ENCODE results near the gene CELF4. TPM values are rescaled to one million over a fixed set of nuclear protein-coding genes. Genes with fewer than 3 reads are reported as not detected.

CELF4 gene
- total RNA-seq, 3 donors from 2014 or later (not counting 1 experiment from before 2014, with no cell fraction given), result not detected

DNA sequence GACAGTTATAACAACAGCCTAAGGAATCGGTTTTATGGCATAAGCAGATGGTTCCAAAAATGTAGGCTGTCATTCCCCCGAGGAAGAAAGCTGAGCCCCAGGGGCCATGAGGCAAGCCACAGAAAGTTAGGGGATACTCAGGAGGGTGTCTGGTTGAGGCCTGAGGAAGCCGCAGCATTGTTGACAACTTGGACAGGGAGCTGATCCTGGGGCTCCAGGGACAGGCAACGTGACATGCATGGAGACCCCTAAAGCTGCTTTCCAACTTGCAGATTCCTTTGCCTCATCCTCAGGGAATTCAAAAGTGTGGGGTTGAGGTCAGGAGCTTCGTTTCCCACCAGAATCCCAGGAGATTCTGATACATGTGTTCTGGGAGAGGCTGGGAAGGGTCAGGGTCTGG, 20.9 kb downstream of the CELF4 start:
- ATAC-seq (no peak), DNase-seq (no peak)
- peaks cover 3% of the 10 kb centered on the region for H3K27me3 ChIP-seq (ENCODE audit: control insufficient read depth, insufficient read depth, low read length)
- H3K27ac Mint-ChIP-seq, result no peak overlapping the region
- WGBS (ENCODE audit: insufficient coverage), result 76% methylated on average over 5 of the region's 5 CpGs
- no peaks in the 10 kb centered on the region for H3K36me3 ChIP-seq (ENCODE audit: control insufficient read depth, insufficient read depth, low read length)
- H3K9me3 ChIP-seq (ENCODE audit: control insufficient read depth, insufficient read depth, low read length), result no peaks in the 10 kb centered on the region
- no peak overlapping the region for H3K4me3 Mint-ChIP-seq
- intact Hi-C loops (cut with micrococcal nuclease), result no loop called here
- H3K27ac ChIP-seq (ENCODE audit: low read length), result no peak overlapping the region
- no peak overlapping the region for H3K4me3 ChIP-seq (ENCODE audit: low read length)
- H3K9me3 Mint-ChIP-seq, result no peaks in the 10 kb centered on the region
- H3K27me3 Mint-ChIP-seq (ENCODE audit: low read depth in 2 of 2), result peaks cover 0 to 3% of the 10 kb centered on the region in 2 donors
- no peaks in the 10 kb centered on the region for H3K36me3 Mint-ChIP-seq
- TF ChIP-seq, protein P1, sequence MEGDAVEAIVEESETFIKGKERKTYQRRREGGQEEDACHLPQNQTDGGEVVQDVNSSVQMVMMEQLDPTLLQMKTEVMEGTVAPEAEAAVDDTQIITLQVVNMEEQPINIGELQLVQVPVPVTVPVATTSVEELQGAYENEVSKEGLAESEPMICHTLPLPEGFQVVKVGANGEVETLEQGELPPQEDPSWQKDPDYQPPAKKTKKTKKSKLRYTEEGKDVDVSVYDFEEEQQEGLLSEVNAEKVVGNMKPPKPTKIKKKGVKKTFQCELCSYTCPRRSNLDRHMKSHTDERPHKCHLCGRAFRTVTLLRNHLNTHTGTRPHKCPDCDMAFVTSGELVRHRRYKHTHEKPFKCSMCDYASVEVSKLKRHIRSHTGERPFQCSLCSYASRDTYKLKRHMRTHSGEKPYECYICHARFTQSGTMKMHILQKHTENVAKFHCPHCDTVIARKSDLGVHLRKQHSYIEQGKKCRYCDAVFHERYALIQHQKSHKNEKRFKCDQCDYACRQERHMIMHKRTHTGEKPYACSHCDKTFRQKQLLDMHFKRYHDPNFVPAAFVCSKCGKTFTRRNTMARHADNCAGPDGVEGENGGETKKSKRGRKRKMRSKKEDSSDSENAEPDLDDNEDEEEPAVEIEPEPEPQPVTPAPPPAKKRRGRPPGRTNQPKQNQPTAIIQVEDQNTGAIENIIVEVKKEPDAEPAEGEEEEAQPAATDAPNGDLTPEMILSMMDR (IDR thresholded peaks at IDR 0.05), result no peak
- no peaks in the 10 kb centered on the region for H3K4me1 Mint-ChIP-seq
- no peaks in the 10 kb centered on the region for H3K4me1 ChIP-seq (ENCODE audit: control insufficient read depth, insufficient read depth, low read length)

DNA sequence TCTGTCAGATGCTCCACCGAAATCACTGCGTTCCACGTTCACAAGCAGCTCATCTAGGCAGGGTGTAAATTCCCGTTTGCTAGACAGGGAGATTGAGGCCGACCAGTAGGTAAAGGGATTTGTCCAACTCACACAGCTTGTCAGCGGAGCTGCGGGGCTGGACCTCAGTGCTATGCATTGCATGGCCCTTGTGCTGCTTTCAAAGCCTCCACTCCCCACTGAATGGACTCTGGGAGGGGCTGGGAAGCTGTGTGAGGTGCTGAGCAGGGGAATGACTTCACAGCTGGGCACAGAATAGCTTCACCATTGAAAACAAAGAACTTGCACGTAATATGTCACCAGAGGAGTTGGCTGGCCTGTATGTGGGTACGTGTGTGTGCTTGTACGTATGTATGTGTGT, 21.4 kb downstream of the CELF4 start:
- H3K4me1 Mint-ChIP-seq, result no peaks in the 10 kb centered on the region
- TF ChIP-seq, protein P1 (IDR thresholded peaks at IDR 0.05), result no peak
- intact Hi-C loops (cut with micrococcal nuclease), result no loop called here

DNA sequence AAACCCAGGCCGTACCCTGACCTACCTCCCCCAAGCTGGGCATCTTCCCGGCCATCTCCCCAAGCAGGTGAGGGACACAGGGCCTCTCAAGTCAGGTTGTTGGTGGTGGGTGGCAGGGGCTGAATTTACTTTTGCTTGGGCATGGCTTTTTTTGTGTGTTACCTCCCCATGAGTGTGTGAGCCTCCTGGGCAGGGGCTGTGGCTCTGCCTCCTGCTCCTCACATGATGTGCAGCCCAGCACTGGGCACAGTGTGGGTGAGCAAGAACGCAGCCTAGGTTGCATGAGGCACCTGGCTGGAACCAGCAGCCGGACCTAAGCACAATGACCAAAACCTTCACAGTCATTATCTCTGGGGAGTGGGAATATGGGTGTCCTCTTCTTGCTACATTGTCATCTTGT, 22.3 kb downstream of the CELF4 start:
- ATAC-seq (no peak), DNase-seq (no peak)
- H3K27ac Mint-ChIP-seq, result no peak overlapping the region
- Histone ChIP-seq H3K36me3 (ENCODE audit: control insufficient read depth, insufficient read depth, low read length) (no peaks in the 10 kb centered on the region), H3K27me3 (ENCODE audit: control insufficient read depth, insufficient read depth, low read length) (peaks cover 3% of the 10 kb centered on the region), H3K9me3 (ENCODE audit: control insufficient read depth, insufficient read depth, low read length) (no peaks in the 10 kb centered on the region), H3K27ac (ENCODE audit: low read length) (no peak overlapping the region), H3K4me1 (ENCODE audit: control insufficient read depth, insufficient read depth, low read length) (no peaks in the 10 kb centered on the region), H3K4me3 (ENCODE audit: low read length) (no peak overlapping the region)
- TF ChIP-seq, protein P1 (IDR thresholded peaks at IDR 0.05), result no peak
- intact Hi-C loops (cut with micrococcal nuclease), result no loop called here
- WGBS (ENCODE audit: insufficient coverage), result 86% methylated on average over 3 of the region's 4 CpGs
- no peaks in the 10 kb centered on the region for H3K9me3 Mint-ChIP-seq
- H3K4me1 Mint-ChIP-seq, result peaks cover 1 to 2% of the 10 kb centered on the region in 2 donors
- no peaks in the 10 kb centered on the region for H3K36me3 Mint-ChIP-seq
- peaks cover 4 to 5% of the 10 kb centered on the region in 2 donors for H3K27me3 Mint-ChIP-seq (ENCODE audit: low read depth in 2 of 2)
- H3K4me3 Mint-ChIP-seq, result no peak overlapping the region

More for the DNA sequence above, 21.4 kb downstream of the CELF4 start:
- H3K27ac ChIP-seq (ENCODE audit: low read length), result no peak overlapping the region
- H3K9me3 Mint-ChIP-seq, result no peaks in the 10 kb centered on the region
- no peak overlapping the region for H3K4me3 ChIP-seq (ENCODE audit: low read length)
- H3K27me3 Mint-ChIP-seq (ENCODE audit: low read depth in 2 of 2), result peaks cover 0 to 3% of the 10 kb centered on the region in 2 donors
- H3K4me1 ChIP-seq (ENCODE audit: control insufficient read depth, insufficient read depth, low read length), result no peaks in the 10 kb centered on the region
- DNase-seq (no peak), ATAC-seq (no peak)
- H3K36me3 Mint-ChIP-seq, result no peaks in the 10 kb centered on the region
- peaks cover 3% of the 10 kb centered on the region for H3K27me3 ChIP-seq (ENCODE audit: control insufficient read depth, insufficient read depth, low read length)
- H3K4me3 Mint-ChIP-seq, result no peak overlapping the region
- WGBS (ENCODE audit: insufficient coverage), result 92% methylated on average over 10 of the region's 10 CpGs
- no peaks in the 10 kb centered on the region for H3K9me3 ChIP-seq (ENCODE audit: control insufficient read depth, insufficient read depth, low read length)
- H3K36me3 ChIP-seq (ENCODE audit: control insufficient read depth, insufficient read depth, low read length), result no peaks in the 10 kb centered on the region
- no peak overlapping the region for H3K27ac Mint-ChIP-seq

DNA sequence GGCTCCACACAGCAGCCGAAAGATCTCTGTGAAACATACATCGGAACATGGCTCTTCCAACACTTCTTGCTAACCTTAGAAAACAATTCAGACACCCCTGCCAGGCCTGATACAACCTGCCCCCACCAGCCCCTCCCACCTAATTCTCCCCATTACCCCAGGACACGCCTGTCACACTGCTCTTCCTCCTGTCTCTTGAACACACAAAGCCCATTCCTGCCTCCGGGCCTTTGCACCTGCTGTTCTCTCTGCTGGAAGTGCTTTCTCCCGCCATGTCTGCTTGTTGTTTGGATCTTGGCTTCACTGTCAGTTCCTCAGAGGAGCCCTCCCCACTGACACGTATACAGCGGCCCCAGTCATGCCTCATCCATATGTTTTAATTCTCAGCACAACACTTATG, 24.1 kb downstream of the CELF4 start:
- DNase-seq (no peak), ATAC-seq (no peak)
- Mint-ChIP-seq H3K9me3 (no peaks in the 10 kb centered on the region), H3K27ac (no peak overlapping the region), H3K27me3 (ENCODE audit: low read depth in 2 of 2) (peaks cover 8 to 9% of the 10 kb centered on the region in 2 donors), H3K4me1 (peaks cover 5 to 6% of the 10 kb centered on the region in 2 donors), H3K4me3 (no peak overlapping the region), H3K36me3 (no peaks in the 10 kb centered on the region)
- Histone ChIP-seq H3K36me3 (ENCODE audit: control insufficient read depth, insufficient read depth, low read length) (no peaks in the 10 kb centered on the region), H3K27me3 (ENCODE audit: control insufficient read depth, insufficient read depth, low read length) (peaks cover 3% of the 10 kb centered on the region), H3K9me3 (ENCODE audit: control insufficient read depth, insufficient read depth, low read length) (no peaks in the 10 kb centered on the region), H3K27ac (ENCODE audit: low read length) (no peak overlapping the region), H3K4me1 (ENCODE audit: control insufficient read depth, insufficient read depth, low read length) (no peaks in the 10 kb centered on the region), H3K4me3 (ENCODE audit: low read length) (no peak overlapping the region)
- TF ChIP-seq, protein P1 (IDR thresholded peaks at IDR 0.05), result no peak
- intact Hi-C loops (cut with micrococcal nuclease), result no loop called here
- 87% methylated on average over 7 of the region's 7 CpGs for WGBS (ENCODE audit: insufficient coverage)
